ENCODE results near the gene SAMD4B. TPM values are rescaled to one million over a fixed set of nuclear protein-coding genes. Genes with fewer than 3 reads are reported as not detected.

Gene SAMD4B
- total and polyA plus RNA-seq, 9 of the 15 experiments (the other 6 are each of a cell fraction or from before 2014, with no cell fraction given), result 3.4 to 90.5 (median 38.0) TPM

DNA sequence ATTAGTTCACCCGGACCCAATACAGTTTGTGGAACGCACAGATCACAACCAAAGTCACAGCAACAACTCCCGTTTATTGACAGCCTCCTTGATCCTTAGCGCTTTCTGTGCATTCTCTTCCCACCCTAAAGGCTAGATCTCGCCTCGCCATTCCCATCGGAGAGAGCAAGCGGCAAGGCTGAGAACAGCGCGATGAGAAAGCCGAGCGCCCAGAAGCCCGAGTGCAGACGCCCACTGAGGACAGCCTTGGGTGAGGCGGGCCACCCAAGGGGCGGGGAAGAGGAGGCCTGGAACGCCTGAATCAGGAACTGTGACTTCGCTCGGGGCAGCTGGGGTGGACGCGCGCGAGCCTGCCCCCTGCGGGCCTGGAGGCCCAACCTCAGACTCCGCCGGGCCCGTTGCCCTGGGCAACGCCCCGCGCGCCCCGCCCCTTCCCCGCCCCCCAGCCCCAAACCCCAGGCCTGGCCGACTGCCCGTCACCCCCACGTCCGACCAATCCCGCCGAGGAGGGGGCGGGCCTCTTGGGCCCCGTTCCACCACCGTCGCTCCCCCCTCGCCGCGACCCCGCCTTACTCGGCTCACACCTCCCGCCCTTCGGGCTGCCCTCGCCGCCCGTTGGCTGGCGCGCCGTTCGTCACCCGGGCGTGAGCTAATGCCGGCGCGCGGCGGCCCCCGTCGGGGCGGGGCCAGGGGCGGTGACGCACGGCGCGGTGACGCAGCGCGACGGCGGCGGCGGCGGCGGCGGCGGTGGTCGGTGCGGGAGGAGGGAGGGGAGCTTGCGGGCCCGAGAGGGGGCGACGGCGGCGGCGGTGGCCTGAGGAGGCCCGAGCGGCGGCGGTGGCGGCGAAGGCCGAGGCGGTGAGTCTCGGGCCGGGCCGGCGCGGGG is at the start of gene SAMD4B (continued):
- TF ChIP-seq, protein P1, sequence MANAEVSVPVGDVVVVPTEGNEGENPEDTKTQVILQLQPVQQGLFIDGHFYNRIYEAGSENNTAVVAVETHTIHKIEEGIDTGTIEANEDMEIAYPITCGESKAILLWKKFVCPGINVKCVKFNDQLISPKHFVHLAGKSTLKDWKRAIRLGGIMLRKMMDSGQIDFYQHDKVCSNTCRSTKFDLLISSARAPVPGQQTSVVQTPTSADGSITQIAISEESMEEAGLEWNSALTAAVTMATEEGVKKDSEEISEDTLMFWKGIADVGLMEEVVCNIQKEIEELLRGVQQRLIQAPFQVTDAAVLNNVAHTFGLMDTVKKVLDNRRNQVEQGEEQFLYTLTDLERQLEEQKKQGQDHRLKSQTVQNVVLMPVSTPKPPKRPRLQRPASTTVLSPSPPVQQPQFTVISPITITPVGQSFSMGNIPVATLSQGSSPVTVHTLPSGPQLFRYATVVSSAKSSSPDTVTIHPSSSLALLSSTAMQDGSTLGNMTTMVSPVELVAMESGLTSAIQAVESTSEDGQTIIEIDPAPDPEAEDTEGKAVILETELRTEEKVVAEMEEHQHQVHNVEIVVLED (CRISPR knock-in tag; IDR thresholded peaks at IDR 0.05), result peak; percentile 96
- TF ChIP-seq POLR2AphosphoS5 (IDR thresholded peaks at IDR 0.05; ENCODE audit: control insufficient read depth, insufficient read depth, low read depth, low read length) (peak; percentile 93), PHF21A (IDR thresholded peaks at IDR 0.05; ENCODE audit: borderline replicate concordance, low read depth) (no peak), ZEB2 (IDR thresholded peaks at IDR 0.05) (no peak), TEAD1 (CRISPR knock-in tag; IDR thresholded peaks at IDR 0.05) (peak; percentile 24 to 87; a peak in 1 of 4 replicates), ZBTB8A (IDR thresholded peaks at IDR 0.05; ENCODE audit: partially characterized antibody) (no peak), ATF2 (CRISPR knock-in tag; IDR thresholded peaks at IDR 0.05) (no peak), BRCA1 (IDR thresholded peaks at IDR 0.05) (no peak), BRCA1 (CRISPR knock-in tag; IDR thresholded peaks at IDR 0.05) (no peak), FUS (optimal IDR thresholded peaks at IDR 0.05; ENCODE audit: low read depth, low read length) (no peak), HNRNPL (IDR thresholded peaks at IDR 0.05; ENCODE audit: low read depth, low read length) (no peak), SNIP1 (IDR thresholded peaks at IDR 0.05; ENCODE audit: low read depth) (peak; percentile 70; the same call in 1 of the 2 replicates), ZNF57 (CRISPR knock-in tag; IDR thresholded peaks at IDR 0.05) (no peak), ZNF75A (CRISPR knock-in tag; IDR thresholded peaks at IDR 0.05) (peak; percentile 36; the same call in 1 of the 2 replicates), KLF1 (tag; IDR thresholded peaks at IDR 0.05) (no peak), ATF1 (CRISPR knock-in tag; IDR thresholded peaks at IDR 0.05) (no peak), ATF1 (tag; IDR thresholded peaks at IDR 0.05) (peak; percentile 59)
- TF ChIP-seq, protein P2, sequence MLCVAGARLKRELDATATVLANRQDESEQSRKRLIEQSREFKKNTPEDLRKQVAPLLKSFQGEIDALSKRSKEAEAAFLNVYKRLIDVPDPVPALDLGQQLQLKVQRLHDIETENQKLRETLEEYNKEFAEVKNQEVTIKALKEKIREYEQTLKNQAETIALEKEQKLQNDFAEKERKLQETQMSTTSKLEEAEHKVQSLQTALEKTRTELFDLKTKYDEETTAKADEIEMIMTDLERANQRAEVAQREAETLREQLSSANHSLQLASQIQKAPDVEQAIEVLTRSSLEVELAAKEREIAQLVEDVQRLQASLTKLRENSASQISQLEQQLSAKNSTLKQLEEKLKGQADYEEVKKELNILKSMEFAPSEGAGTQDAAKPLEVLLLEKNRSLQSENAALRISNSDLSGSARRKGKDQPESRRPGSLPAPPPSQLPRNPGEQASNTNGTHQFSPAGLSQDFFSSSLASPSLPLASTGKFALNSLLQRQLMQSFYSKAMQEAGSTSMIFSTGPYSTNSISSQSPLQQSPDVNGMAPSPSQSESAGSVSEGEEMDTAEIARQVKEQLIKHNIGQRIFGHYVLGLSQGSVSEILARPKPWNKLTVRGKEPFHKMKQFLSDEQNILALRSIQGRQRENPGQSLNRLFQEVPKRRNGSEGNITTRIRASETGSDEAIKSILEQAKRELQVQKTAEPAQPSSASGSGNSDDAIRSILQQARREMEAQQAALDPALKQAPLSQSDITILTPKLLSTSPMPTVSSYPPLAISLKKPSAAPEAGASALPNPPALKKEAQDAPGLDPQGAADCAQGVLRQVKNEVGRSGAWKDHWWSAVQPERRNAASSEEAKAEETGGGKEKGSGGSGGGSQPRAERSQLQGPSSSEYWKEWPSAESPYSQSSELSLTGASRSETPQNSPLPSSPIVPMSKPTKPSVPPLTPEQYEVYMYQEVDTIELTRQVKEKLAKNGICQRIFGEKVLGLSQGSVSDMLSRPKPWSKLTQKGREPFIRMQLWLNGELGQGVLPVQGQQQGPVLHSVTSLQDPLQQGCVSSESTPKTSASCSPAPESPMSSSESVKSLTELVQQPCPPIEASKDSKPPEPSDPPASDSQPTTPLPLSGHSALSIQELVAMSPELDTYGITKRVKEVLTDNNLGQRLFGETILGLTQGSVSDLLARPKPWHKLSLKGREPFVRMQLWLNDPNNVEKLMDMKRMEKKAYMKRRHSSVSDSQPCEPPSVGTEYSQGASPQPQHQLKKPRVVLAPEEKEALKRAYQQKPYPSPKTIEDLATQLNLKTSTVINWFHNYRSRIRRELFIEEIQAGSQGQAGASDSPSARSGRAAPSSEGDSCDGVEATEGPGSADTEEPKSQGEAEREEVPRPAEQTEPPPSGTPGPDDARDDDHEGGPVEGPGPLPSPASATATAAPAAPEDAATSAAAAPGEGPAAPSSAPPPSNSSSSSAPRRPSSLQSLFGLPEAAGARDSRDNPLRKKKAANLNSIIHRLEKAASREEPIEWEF (CRISPR knock-in tag; IDR thresholded peaks at IDR 0.05), result no peak
- TF ChIP-seq, protein P3, sequence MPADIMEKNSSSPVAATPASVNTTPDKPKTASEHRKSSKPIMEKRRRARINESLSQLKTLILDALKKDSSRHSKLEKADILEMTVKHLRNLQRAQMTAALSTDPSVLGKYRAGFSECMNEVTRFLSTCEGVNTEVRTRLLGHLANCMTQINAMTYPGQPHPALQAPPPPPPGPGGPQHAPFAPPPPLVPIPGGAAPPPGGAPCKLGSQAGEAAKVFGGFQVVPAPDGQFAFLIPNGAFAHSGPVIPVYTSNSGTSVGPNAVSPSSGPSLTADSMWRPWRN (IDR thresholded peaks at IDR 0.05; ENCODE audit: low read depth), result no peak

Data from K562 (cell line).